Muscle of back (tissue), 11 donors: ENCODE data around the gene RPLP1. TPM values are rescaled to one million over a fixed set of nuclear protein-coding genes. Genes with fewer than 3 reads are reported as not detected.
A peak's percentile ranks its signal among the peaks of the same experiment; 100 is the strongest.

Source experiments
- DNase-seq, 3 donors: peaks; one replicate each; pipeline versions ENCODE4 v3.0.0 to v3.0.0-alpha.2; 2013
- polyA plus RNA-seq, 10 donors: library from polyadenylated mRNA; unstranded; fragments of 120-200 nt; gene quantifications; one replicate each; pipeline ENCODE4 v1.2.1, GENCODE V29; 2013; ENCODE audit not compliant: insufficient read length in 10 of 10

Gene RPLP1
- polyA plus RNA-seq, 10 donors = 2,594 to 4,870 (median 3,182) TPM

DNA sequence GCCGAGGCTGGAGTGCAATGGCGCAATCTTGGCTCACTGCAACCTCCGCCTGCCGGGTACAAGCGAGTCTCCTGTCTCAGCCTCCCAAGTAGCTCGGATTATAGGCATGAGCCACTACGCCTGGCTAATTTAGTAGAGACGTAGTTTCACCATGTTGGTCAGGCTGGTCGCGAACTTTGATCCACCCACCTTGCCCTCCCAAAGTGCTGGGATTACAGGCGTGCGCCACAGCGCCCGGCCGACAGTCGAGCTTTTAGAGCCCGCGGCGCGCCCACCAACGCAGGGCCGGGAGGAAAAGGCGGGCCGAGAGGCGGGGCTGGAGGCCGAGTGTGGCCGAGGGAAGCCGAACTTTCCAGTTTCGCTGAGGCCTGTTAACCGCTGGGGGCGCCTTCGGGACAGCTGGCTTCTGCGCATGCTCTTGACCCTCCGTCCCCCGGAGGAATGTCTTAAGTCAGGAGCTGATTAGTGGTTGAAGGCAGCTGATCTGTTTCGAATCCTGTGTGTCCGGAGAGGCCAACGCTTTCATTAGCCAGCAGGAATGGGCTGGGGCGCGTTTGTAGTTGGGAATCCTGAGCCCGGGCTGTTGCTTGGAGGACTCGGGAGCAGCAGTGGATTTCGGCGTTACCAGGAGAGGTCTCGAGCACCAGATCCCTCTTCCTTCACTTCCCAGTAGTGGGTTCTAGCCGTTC, 10.0 kb downstream of the RPLP1 start:
- peak; percentile 98 to 99 (median 99) for DNase-seq

GRCh38 chr15:69463182-69463756, 10.7 kb downstream of the RPLP1 start:
- DNase-seq = no peak

- no peak for DNase-seq
Observed at GRCh38 chr15:69465253-69465652, 12.6 kb downstream of the RPLP1 start.

- no peak for DNase-seq
Observed at GRCh38 chr15:69466733-69467132, 14.1 kb downstream of the RPLP1 start.

DNA sequence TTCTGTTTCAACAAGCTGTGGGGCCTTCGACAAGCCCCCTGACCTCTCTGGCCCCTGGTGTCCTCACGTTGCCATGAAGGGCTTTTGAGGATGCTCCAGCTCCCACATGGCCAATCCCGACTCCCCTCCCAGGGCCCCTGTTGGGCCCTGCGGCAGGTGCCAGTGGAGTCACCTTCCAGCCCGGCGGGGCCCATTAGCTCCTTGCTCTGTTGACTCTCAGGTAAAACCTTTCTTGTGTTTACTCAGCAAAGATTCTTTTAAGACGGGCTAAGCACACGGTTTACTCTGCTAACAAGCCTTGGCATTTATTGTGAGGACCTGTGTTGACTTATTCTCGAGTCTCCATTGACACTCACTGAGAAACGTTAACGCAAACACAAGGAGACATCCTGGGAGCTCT, 15.0 kb downstream of the RPLP1 start:
- no peak for DNase-seq

DNA sequence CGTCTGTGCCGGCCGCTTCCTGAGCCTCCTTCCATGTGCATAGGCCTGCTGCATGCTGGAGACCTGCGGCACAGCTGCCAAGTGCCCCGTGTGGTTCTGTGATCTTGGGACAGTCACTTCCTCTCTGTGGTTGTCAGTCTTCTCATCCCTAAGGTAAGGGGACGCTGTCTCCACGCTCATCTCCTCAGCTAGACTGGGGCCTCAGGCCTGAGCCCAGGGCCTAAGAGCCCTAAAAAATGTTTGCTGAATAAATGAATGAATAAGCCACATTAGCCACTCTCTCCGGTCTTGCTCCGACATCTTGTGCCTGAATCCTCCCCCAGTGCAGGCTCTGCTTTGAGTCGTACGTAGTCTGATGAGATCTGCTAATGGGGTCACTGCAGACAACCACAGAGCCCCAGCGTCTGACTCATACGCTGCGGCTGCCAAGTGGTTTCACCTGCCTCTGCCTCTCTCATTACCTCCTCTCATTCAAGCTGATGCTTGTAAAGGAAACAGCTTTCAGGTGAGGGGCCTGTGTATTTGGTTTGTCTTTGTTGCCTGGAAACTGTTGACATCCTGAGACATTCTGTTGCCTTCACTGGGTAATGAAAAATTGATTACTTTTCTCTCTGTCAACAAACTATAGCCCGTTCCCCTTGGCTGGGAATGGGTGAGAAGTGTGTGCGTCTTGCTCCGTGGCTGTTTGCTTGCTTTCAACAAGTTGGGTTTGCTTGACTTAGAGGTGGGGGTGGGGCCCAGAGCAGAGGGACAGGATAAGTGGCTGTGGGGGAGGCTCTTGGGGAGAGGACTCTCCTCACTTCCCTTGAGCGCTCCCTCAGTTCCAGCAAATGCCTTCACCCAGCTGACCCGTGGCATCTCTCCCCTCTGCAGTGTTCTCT, 15.9 kb downstream of the RPLP1 start:
- DNase-seq = no peak

DNA sequence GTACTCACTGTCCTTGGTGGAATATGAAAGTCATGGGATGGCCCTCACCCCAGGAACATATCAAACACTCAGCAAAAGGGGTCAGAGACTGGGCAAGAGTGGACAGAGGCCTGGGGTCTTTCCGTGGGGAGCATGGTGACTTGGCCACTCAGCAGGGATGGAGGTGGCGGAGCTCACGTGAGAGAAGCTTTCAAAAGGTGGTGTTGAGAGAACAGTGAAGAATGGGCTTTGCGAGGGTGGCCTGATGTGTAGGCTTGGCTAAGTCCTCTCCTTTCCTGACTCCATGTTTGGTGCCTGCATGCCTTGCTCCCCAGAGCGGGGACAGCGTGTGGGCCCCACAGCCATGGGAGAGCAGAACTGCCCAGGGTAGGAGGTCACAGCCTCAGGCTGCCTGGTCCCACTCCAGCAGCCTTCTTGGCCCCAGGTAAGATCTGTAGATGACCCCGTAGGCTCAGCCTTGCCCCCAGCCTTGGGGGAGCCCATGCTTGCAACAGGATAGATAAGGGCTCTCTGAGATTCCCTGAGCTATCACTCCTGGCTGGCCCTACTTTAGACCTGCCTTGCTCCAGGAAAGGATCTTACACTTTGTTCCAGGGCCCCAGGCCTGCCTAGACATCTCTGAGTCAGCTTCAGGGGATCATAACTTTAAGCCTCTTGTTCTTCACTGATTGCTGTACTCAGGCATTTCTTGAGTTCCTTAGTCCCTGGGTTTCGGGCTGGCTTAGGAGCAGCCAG, 17.0 kb downstream of the RPLP1 start:
- no peak for DNase-seq

- no peak for DNase-seq
Observed at GRCh38 chr15:69472046-69472445, 19.4 kb downstream of the RPLP1 start.

DNA sequence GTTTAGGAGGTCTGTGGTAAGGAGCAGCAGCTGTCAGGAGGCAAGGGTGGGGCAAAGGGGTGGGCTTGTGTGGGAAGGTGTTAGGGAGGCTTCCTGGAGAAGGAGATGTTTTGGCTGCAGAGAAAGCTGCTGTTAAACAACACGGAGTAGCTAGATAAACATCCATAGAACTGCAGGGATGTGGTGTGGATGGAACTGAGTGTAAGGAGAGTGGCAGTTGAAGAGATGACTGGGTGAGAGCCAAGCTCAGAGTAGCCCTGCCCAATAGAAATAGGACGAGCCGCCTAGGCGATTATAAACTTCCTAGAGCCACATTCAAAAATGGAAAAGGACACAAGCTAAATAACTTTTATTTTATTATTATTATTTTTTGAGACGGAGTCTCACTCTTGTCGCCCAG, 19.9 kb downstream of the RPLP1 start:
- no peak for DNase-seq

DNA sequence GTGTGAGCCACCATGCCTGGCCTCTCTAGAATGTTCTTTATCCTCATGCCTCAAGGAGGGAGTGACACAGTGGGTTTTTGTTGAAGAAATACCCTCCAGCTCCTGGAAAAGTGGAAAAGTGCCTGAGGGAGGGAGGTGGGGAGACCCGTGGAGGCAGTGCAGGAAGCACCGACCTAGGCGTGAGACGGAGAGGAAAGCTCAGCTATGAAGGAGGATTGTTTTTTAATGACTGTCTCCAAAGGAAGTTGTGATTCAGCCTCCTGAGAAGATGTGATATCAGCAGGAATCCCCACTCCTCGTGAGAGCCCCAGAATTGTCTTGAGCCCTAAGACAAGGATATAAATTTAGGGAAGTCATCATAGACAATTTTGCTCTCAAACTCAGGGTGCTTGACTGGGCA, 21.7 kb downstream of the RPLP1 start:
- no peak for DNase-seq

- DNase-seq = no peak
Observed at GRCh38 chr15:69474846-69475455, 22.3 kb downstream of the RPLP1 start.

DNA sequence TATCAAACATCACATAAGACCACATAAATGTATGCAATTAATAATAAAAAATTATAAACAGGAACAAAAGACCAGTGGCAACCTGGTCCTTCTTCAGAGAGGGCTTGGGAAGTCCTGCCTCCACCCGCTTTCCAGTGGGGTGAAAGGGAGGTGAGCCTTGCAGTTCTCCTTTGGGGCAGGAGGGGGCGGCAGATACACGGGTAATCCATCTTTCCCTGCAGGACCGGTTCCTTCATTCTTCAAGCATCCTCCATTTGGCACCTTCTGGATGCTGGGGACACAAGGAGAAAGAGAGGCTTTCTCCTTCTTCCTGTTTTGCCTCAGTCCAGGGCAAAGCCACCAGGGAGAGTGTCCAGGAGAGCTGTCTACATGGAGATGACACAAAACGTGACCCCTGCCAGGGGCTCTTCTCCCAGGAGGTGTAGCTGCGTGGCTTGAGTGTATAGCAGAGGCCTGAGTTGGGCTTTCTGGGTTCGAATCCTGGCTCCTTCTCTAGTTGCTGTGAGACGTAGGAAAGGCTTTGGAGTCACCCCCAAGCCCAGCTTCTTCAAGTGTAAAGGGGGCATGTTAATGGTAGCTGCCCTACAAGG, 23.2 kb downstream of the RPLP1 start:
- peak; percentile 67 to 88 (median 83) for DNase-seq

DNA sequence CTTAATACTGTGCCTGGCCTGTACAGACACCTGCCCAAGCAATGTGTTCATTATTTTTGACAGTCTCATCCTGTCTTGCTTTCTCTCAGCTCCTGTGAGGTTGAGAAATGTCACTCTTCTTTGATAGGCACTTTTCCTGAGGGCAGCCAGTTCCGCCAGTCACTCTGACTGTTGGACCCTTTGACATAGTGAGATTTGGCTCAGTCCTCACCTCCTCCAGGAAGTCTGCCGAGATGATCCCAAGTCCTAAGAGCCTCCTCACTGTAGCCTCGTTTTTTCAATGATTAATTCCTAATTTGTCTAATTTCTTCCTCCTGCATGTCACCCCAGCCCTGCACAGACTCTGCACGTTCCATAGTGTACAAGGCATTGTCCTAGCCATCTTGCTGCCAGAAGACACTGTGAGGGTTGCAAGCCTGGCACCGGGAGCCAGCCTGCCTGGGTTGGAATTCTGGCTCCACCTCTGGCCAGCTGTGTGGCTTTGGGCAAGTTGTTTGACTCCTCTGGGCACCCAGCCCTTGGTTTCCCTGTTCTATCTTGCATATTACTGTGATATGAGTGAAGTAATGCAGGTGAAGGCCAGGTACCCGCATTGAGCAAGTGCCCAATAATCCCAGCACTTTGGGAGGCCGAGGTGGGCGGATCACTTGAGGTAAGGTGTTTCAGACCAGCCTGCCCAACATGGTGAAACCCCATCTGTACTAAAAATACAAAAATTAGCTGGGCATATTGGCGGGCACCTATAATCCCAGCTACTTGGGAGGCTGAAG, 24.3 kb downstream of the RPLP1 start:
- no peak for DNase-seq

GRCh38 chr15:69478259-69478781, 25.7 kb downstream of the RPLP1 start:
- peak in 1 of 3 donors; percentile 68 for DNase-seq

- DNase-seq = no peak
Observed at GRCh38 chr15:69479081-69479480, 26.5 kb downstream of the RPLP1 start.

- no peak for DNase-seq
Observed at GRCh38 chr15:69479971-69480370, 27.4 kb downstream of the RPLP1 start.

GRCh38 chr15:69480932-69481331, 28.3 kb downstream of the RPLP1 start:
- no peak for DNase-seq

DNA sequence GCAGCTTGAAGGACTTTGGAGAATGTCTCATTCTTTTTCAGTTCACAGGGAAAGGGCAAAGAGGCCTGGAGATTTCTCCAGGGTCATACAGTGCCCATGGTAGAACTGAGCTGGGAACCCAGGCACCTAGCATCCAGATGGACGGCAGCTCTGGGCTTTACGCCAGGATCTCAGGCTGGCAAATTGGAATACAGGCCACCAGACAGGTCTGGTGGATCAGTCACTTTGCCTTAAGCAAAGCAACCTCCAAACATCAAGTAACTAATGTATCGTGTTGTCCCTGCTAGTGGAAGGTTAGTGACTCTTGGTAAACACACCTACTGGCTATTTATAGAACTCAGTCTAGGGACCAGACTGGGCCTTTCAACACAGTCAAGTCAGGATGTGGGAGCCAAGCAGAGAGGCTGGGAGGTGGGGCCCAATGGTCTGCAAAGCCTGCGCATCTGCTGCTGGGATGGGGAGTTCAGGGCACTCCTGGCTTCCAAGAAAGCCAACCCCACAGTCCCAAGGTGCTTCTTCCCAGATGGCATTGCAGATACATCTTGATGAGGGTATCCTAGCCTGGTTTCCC, 30.2 kb downstream of the RPLP1 start:
- no peak for DNase-seq

GRCh38 chr15:69484837-69485236, 32.2 kb downstream of the RPLP1 start:
- no peak for DNase-seq
